DND-41 (cell line): ENCODE measurements around the gene UBE3B.

Source experiments
- CTCF ChIP-seq: IDR thresholded peaks from 2 replicates; pipeline ENCODE4 v1.5.1; 2012; ENCODE audit warnings: borderline replicate concordance, low read length, moderate library complexity, mild to moderate bottlenecking; ENCODE audit not compliant: poor library complexity, severe bottlenecking; ENCODE audit errors: extremely low read depth
- EZH2 ChIP-seq: IDR thresholded peaks from 3 replicates; pipeline ENCODE4 v1.6.1; 2012; ENCODE audit warnings: borderline replicate concordance, low read depth, mild to moderate bottlenecking, moderate library complexity, low read length, inconsistent platforms; ENCODE audit not compliant: severe bottlenecking

GRCh38 chr12:109532721-109533486 is 55.5 kb downstream of the UBE3B start:
- TF ChIP-seq CTCF (no peak), EZH2 (no peak)
